GM13977 (cell line): ENCODE data around the gene NCK1.

Experiments used
- DNase-seq: peaks from one replicate; pipeline ENCODE4 v3.0.0; 2012; ENCODE audit warnings: low spot score
- CTCF ChIP-seq: IDR thresholded peaks from 2 replicates; pipeline ENCODE4 v1.5.1; 2012; ENCODE audit warnings: mild to moderate bottlenecking, control low read depth; ENCODE audit not compliant: insufficient read depth; ENCODE audit errors: extremely low read depth, missing control alignments
- in situ Hi-C: fragments of 300-500 bp; cut with MboI; formaldehyde crosslinking; loops from one replicate; pipeline ENCODE4 v1.12.0; 2022; ENCODE audit warnings: low sequenced_read_pairs, low pct_unique_long_range_greater_than_20kb, mixed read lengths, inconsistent platforms; ENCODE audit not compliant: unreplicated experiment

NCK1 gene

GRCh38 chr3:136990826-136991225 lies 128.8 kb downstream of the NCK1 start:
- no peak for DNase-seq
- TF ChIP-seq CTCF: no peak
- in situ Hi-C loops: no loop called here

GRCh38 chr3:136992115-136992514 lies 130.1 kb downstream of the NCK1 start:
- DNase-seq: no peak
- TF ChIP-seq CTCF: no peak
- in situ Hi-C loops: no loop called here

GRCh38 chr3:136994772-136995516 lies 132.9 kb downstream of the NCK1 start:
- in situ Hi-C loops: no loop called here
- no peak for DNase-seq
- TF ChIP-seq CTCF: no peak

- DNase-seq: no peak
- TF ChIP-seq CTCF: no peak
- in situ Hi-C loops: no loop called here
Observed at GRCh38 chr3:136995652-136996051, 133.6 kb downstream of the NCK1 start.
